ENCODE results near the gene RGL4.

- TF ChIP-seq, protein P1, sequence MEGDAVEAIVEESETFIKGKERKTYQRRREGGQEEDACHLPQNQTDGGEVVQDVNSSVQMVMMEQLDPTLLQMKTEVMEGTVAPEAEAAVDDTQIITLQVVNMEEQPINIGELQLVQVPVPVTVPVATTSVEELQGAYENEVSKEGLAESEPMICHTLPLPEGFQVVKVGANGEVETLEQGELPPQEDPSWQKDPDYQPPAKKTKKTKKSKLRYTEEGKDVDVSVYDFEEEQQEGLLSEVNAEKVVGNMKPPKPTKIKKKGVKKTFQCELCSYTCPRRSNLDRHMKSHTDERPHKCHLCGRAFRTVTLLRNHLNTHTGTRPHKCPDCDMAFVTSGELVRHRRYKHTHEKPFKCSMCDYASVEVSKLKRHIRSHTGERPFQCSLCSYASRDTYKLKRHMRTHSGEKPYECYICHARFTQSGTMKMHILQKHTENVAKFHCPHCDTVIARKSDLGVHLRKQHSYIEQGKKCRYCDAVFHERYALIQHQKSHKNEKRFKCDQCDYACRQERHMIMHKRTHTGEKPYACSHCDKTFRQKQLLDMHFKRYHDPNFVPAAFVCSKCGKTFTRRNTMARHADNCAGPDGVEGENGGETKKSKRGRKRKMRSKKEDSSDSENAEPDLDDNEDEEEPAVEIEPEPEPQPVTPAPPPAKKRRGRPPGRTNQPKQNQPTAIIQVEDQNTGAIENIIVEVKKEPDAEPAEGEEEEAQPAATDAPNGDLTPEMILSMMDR (conservative IDR thresholded peaks at IDR 0.05 in 1 of 2, IDR thresholded peaks at IDR 0.05 in 1 of 2; ENCODE audit: extremely low read depth in 1 of 2, insufficient read depth in 1 of 2, low read depth in 1 of 2, low read length in 2 of 2): no peak
- no peak for TF ChIP-seq EZH2 (IDR thresholded peaks at IDR 0.05; ENCODE audit: borderline replicate concordance, low read length)
Observed at GRCh38 chr22:23690713-23691112, at the start of gene RGL4.

All from mammary epithelial cell (primary cell).